GM03348 (cell line): Measurements from ENCODE around the gene OR10A4.
"Not testable (repeated sequence)": the region's sequence is repeated elsewhere in the genome, so short reads cannot be mapped to it uniquely, and the experiment has no call there.

Source experiments
- DNase-seq: peaks from one replicate; pipeline ENCODE4 v3.0.0; 2012; ENCODE audit warnings: low spot score

Gene OR10A4

GRCh38 chr11:6898911-6899310 is 22.5 kb downstream of the OR10A4 start:
- DNase-seq = no peak

- no peak for DNase-seq
These were observed 24.0 kb downstream of the OR10A4 start for GRCh38 chr11:6900327-6900999.

DNA sequence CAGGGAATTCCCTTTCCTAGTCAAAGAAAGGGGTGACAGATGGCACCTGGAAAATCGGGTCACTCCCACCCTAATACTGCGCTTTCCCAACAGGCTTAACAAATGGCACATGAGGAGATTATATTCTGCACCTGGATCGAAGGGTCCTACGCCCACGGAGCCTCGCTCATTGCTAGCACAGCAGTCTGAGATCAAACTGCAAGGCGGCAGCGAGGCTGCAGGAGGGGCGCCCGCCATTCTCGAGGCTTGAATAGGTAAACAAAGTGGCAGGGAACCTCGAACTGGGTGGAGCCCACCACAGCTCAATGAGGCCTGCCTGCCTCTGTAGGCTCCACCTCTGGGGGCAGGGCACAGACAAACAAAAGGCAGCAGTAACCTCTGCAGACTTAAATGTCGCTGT is 28.4 kb downstream of the OR10A4 start:
- DNase-seq = not testable (repeated sequence)

- no peak for DNase-seq
These were observed 35.0 kb downstream of the OR10A4 start for GRCh38 chr11:6911378-6911777.

DNA sequence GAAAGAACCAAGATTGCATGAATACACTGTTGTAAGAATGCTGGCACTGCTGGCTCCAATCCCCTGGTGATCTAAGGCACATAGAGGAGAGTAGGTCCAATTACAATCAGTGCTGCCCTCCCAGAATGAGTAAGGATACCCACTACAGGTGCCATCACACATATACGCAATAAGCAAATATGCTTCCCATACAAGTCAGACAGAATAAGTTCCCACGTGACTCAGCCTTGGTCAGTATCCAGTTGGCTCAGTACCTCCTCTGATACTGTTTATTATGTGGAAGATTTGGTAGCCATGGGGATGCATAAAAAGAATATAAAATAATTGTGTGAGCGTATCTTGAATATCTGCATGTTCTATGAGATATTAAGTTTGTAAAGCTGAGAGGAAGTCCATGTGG is 35.5 kb downstream of the OR10A4 start:
- DNase-seq = no peak

- DNase-seq = no peak
These were observed 43.3 kb downstream of the OR10A4 start for GRCh38 chr11:6919698-6920097.

GRCh38 chr11:6920702-6921101 is 44.3 kb downstream of the OR10A4 start, which contains the start of gene OR2D3:
Gene OR2D3 (plus strand): TSS chr11:6921002. CDS start chr11:6921002, 0 bp downstream.
- DNase-seq = no peak

DNA sequence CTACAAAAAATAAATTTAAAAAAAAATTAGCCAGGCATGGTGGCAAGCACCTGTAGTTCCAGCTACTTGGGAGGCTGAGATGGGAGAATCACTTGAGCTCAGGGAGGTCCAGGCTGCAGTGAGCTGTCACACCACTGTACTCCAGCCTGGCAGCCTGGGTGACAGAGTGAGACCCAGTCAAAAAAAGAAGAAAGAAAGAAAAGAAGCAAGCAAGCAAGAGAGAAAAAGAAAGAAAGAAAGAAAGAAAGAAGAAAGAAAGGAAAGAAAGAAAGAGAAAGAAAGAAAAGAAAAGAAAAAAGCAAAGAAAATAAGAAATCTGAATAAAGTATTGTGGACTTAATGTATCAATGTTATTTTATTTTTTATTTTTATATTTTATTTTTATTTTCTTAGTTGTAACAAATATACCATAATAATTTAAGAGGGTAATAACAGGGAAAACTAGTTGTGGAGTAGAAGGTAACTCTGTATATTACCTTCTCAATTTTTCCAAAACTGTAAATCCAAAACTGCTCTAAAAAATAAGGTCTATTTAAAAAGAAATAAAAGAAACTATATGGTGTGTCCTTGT is 48.7 kb downstream of the OR10A4 start:
- no peak for DNase-seq

DNA sequence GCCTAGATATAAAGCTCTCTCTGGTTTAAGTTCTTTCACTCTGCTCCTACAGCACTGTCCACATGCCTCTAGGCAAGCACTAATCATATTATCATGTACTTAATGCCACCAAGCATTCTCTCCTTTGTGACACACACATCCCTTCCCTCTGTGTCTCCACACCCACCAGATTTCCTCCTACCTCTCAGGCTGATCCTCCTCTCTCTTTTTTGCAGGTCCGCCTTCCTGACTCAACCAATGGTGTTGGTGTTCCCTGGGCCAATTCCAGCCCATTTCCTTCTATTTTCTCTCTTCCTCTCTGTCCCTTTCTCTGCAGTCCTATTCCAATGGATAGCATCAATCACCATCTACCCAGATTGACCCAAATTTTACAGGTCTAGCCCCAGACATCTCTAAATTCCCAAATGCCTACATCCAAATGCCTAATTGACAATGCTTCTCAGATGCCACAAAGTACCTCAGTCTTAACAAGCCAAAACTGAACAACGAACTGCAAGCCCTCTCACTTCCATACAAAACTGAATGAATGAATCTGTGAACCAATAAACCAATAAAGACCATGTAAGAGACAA is 49.3 kb downstream of the OR10A4 start:
- DNase-seq = peak; percentile 13

DNA sequence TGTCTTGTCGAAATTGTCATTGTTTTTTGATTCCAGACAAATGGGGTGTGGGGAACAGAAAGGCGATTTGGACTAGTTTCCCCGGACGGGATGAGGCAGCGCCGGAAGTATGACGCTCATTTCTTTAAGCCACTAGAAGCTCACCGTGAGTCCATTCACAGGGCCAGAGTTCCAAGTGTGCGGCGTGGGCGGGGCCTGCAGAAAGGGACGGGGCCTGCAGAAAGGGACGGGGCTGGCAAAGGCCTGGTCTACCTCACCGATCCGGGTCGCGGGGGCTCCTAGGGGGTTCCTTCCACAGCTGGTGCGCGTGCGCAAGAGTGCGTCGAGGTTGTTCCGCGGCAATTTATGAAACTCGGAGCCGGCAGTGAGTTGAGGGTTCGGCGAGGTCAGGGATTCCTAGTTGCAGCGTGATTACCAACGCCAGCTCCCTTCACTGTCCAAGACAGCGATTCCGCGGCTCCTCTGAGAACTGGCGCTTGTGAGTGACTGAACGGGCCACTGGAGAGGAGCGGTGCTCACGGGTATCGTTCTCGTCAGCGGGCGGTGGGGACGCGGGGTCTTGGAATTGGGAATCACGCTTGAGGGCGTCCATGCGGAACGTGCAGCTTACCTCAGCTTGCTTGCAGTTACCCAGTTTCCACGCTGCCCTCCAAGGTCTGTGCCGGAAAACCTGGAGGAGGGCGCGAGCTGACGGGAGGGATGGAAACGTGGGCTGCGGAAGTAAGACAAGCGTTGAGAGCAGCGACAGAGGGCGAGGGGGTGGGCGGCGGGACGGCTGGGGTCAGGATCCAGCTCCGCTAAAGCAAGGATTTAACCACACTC is 50.0 kb downstream of the OR10A4 start, which contains the start of gene ZNF215:
ZNF215 (plus strand) TSS at position 219 of the 822 bp plus-strand sequence. CDS start 5,847 bp downstream, outside the sequence.
- DNase-seq = peak; percentile 91

DNA sequence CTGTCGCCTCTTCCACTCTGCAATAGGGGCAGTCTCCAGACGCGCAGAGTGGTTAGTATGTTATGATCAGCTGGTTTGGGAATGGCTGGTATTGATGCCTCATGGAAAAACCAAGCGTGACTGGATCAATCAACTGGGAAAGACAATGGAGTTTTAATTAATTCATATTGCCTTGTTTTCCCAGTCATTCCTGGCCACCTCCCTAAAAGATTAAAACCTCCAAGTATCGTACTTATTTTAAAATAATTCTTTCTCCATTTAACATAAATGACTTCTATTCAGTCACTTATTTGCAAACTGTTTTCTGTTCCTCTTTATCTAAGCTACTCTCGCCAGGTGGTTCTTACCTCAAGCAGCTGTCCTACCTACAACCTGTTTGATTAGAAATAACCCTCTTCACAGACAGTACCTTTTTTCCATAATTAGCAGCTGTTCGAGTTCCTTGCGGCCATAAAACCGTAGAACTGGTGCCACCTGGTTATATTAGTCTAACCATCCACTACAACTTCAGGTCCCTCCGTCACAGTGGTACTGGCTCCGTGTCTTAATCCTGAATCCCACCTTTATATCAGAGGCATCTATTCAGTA is 50.7 kb downstream of the OR10A4 start:
- no peak for DNase-seq
